HEK293T (cell line): ENCODE measurements around the gene EGFL8.
A peak's percentile ranks its signal among the peaks of the same experiment; 100 is the strongest.

Source experiments
- CTCF ChIA-PET: fragments of 350-600 bp; formaldehyde crosslinking; extraction: SDS; loops from one replicate; lab custom pipeline; 2021; ENCODE audit warnings: antibody characterized with exemption, inconsistent platforms; lab: Yijun Ruan, JAX
- POLR2A ChIA-PET: fragments of 350-600 bp; formaldehyde crosslinking; extraction: SDS; loops from one replicate; lab custom pipeline; 2020; ENCODE audit warnings: antibody characterized with exemption, inconsistent platforms; lab: Yijun Ruan, JAX
- DNase-seq: peaks from one replicate; pipeline ENCODE4 v3.0.0; 2012; ENCODE audit warnings: mixed read lengths; ENCODE audit errors: extremely low spot score
- ARNT ChIP-seq: fragments of 450-650 bp; IDR thresholded peaks from 2 replicates; pipeline ENCODE4 v1.6.1; 2017; ENCODE audit warnings: mild to moderate bottlenecking
- BHLHE40 ChIP-seq: fragments of 450-650 bp; IDR thresholded peaks from 2 replicates; pipeline ENCODE4 v1.6.1; 2016; ENCODE audit warnings: mild to moderate bottlenecking, moderate library complexity, borderline replicate concordance
- CTBP1 ChIP-seq: fragments of 450-650 bp; IDR thresholded peaks from 2 replicates; pipeline ENCODE4 v1.6.1; 2016; ENCODE audit warnings: borderline replicate concordance
- ELF4 ChIP-seq: fragments of 450-650 bp; IDR thresholded peaks from 2 replicates; pipeline ENCODE4 v1.6.1; 2017; ENCODE audit warnings: antibody characterized with exemption
- FOXA1 ChIP-seq: fragments of 450-650 bp; IDR thresholded peaks from 2 replicates; pipeline ENCODE4 v1.6.1; 2016; ENCODE audit warnings: mild to moderate bottlenecking
- FOXK2 ChIP-seq: fragments of 450-650 bp; IDR thresholded peaks from 2 replicates; pipeline ENCODE4 v1.6.1; 2016; ENCODE audit warnings: mild to moderate bottlenecking
- FOXM1 ChIP-seq: fragments of 450-650 bp; IDR thresholded peaks from 2 replicates; pipeline ENCODE4 v1.6.1; 2017; ENCODE audit warnings: mild to moderate bottlenecking, borderline replicate concordance
- HDGF ChIP-seq: fragments of 450-650 bp; IDR thresholded peaks from 2 replicates; pipeline ENCODE4 v1.6.1; 2017; ENCODE audit warnings: antibody characterized with exemption, borderline replicate concordance
- L3MBTL2 ChIP-seq: fragments of 450-650 bp; conservative IDR thresholded peaks from 2 replicates; pipeline ENCODE4 v1.6.1; 2016; ENCODE audit warnings: mild to moderate bottlenecking
- LEF1 ChIP-seq: fragments of 450-650 bp; IDR thresholded peaks from 2 replicates; pipeline ENCODE4 v1.6.1; 2017; ENCODE audit warnings: mild to moderate bottlenecking, borderline replicate concordance
- NFRKB ChIP-seq: fragments of 450-650 bp; IDR thresholded peaks from 2 replicates; pipeline ENCODE4 v1.6.1; 2016; ENCODE audit warnings: mild to moderate bottlenecking, moderate library complexity
- PKNOX1 ChIP-seq: fragments of 450-650 bp; IDR thresholded peaks from 2 replicates; pipeline ENCODE4 v1.6.1; 2016
- SP1 ChIP-seq: fragments of 450-650 bp; IDR thresholded peaks from 2 replicates; pipeline ENCODE4 v1.6.1; 2017
- SUZ12 ChIP-seq: fragments of 450-650 bp; IDR thresholded peaks from 2 replicates; pipeline ENCODE4 v1.6.1; 2016; ENCODE audit warnings: mild to moderate bottlenecking
- TARDBP ChIP-seq: fragments of 450-650 bp; IDR thresholded peaks from 2 replicates; pipeline ENCODE4 v1.6.1; 2016
- ZNF384 ChIP-seq: fragments of 450-650 bp; IDR thresholded peaks from 2 replicates; pipeline ENCODE4 v1.6.1; 2016

EGFL8 gene

GRCh38 chr6:32151863-32152768 lies 12.3 kb upstream of the EGFL8 start, which contains the start of gene PRRT1:
TSS of gene PRRT1 (minus strand) at chr6:32151939. CDS start at chr6:32151827, 112 bp downstream.
- no peak for TF ChIP-seq ARNT
- TF ChIP-seq CTBP1 = no peak
- no peak for TF ChIP-seq SUZ12
- no peak for TF ChIP-seq ZNF384
- no peak for TF ChIP-seq FOXM1
- no peak for TF ChIP-seq FOXA1
- TF ChIP-seq TARDBP = no peak
- TF ChIP-seq FOXK2 = no peak
- TF ChIP-seq PKNOX1 = no peak
- TF ChIP-seq HDGF = no peak
- TF ChIP-seq SP1 = no peak
- TF ChIP-seq L3MBTL2 = no peak
- TF ChIP-seq BHLHE40 = no peak
- no peak for TF ChIP-seq LEF1
- no peak for TF ChIP-seq NFRKB
- no peak for TF ChIP-seq ELF4
- CTCF ChIA-PET = interaction anchor here (0.6 to 1.0 kb wide), 3 partner anchors 35 to 361 kb away, joined by 3 to 4 read pairs (median 3); no protein-coding TSS in a partner anchor
- no peak for DNase-seq
- POLR2A ChIA-PET = interaction anchor here (1.1 to 2.2 kb wide), 5 partner anchors 23 to 43 kb away, joined by 4 to 57 read pairs (median 16); partner anchors contain the start of genes ATF6B, FKBPL and GPSM3

- POLR2A ChIA-PET = interaction anchor here (1.0 to 2.2 kb wide), 8 partner anchors 19 to 42 kb away, joined by 3 to 57 read pairs (median 6); partner anchors contain the start of genes ATF6B, FKBPL, GPSM3 and PBX2
- TF ChIP-seq L3MBTL2 (peak; percentile 19), SP1 (no peak)
- DNase-seq = peak; percentile 59
- CTCF ChIA-PET = interaction anchor here (0.7 to 1.0 kb wide), 2 partner anchors 36 to 271 kb away, joined by 3 to 4 read pairs; no protein-coding TSS in a partner anchor
These were observed 11.4 kb upstream of the EGFL8 start for GRCh38 chr6:32152769-32153563.

GRCh38 chr6:32153564-32154513 lies 10.6 kb upstream of the EGFL8 start, which contains the start of gene PPT2:
TSS of gene PPT2 (plus strand) at chr6:32154141. CDS start at chr6:32154595, 454 bp downstream.
- peak; percentile 41; the same call in 1 of the 2 replicates for TF ChIP-seq ARNT
- no peak for TF ChIP-seq FOXM1
- no peak for TF ChIP-seq LEF1
- TF ChIP-seq PKNOX1 = peak; percentile 55
- TF ChIP-seq BHLHE40 = peak; percentile 59; the same call in 1 of the 2 replicates
- TF ChIP-seq FOXK2 = peak; percentile 86
- POLR2A ChIA-PET = interaction anchor here (0.7 to 2.2 kb wide), 11 partner anchors 18 to 347 kb away, joined by 3 to 57 read pairs (median 4); partner anchors contain the start of genes AGPAT1, ATF6B, FKBPL and LSM2

GRCh38 chr6:32154514-32155161 lies 9.8 kb upstream of the EGFL8 start:
- TF ChIP-seq SP1 (no peak), FOXA1 (no peak), FOXM1 (no peak), LEF1 (no peak), HDGF (no peak), L3MBTL2 (peak; percentile 55), FOXK2 (no peak)
- CTCF ChIA-PET = interaction anchor here (0.6 kb wide), 1 partner anchor 8 kb away, joined by 3 read pairs; no protein-coding TSS in a partner anchor
- DNase-seq = peak; percentile 72
- POLR2A ChIA-PET = interaction anchor here (0.7 to 1.2 kb wide), 5 partner anchors 22 to 348 kb away, joined by 3 to 7 read pairs (median 3); partner anchors contain the start of genes AGPAT1, ATF6B and LSM2

More at GRCh38 chr6:32153564-32154513, 10.6 kb upstream of the EGFL8 start, which contains the start of gene PPT2:
- peak; percentile 90 for DNase-seq
- CTCF ChIA-PET = no interaction called here

GRCh38 chr6:32156891-32157290 lies 7.5 kb upstream of the EGFL8 start:
- TF ChIP-seq ELF4 (no peak), FOXA1 (no peak), CTBP1 (no peak), BHLHE40 (no peak), ZNF384 (no peak), SP1 (no peak), FOXM1 (no peak), HDGF (no peak), PKNOX1 (no peak), L3MBTL2 (no peak), SUZ12 (no peak), FOXK2 (no peak)
- ChIA-PET POLR2A (no interaction called here), CTCF (no interaction called here)
- DNase-seq = no peak
